Heart left ventricle (tissue), 16 donors: ENCODE measurements around the gene ZNF319. TPM values are rescaled to one million over a fixed set of nuclear protein-coding genes. Genes with fewer than 3 reads are reported as not detected.
A peak's percentile ranks its signal among the peaks of the same experiment; 100 is the strongest.

ENCODE experiments used
- ATAC-seq, 4 donors: fragments of 200-7000 bp; cut with Tn5 transposase; one replicate each; pipeline ENCODE4 v1.9.1; 2020 to 2022; ENCODE audit warnings: moderate library complexity in 4 of 4, mild to moderate bottlenecking in 3 of 4, moderate number of reproducible peaks in 1 of 4
- DNase-seq, 5 donors: peaks; one replicate each; pipeline ENCODE4 v3.0.0-alpha.2; 2020
- H3K27ac ChIP-seq, 12 donors: fragments of 200-600 bp; sonication (generic) in 4 of 12; one replicate each; pipeline versions ENCODE4 v1.5.0 to v1.8.0; 2016 to 2022; ENCODE audit warnings: mild to moderate bottlenecking in 2 of 12
- H3K27me3 ChIP-seq, 9 donors: fragments of 200-600 bp; sonication (generic) in 2 of 9; one replicate each; pipeline versions ENCODE4 v1.5.1 to v1.8.0; 2016 to 2022; ENCODE audit warnings: mild to moderate bottlenecking in 3 of 9
- H3K36me3 ChIP-seq, 9 donors: fragments of 200-600 bp; sonication (generic) in 2 of 9; one replicate each; pipeline versions ENCODE4 v1.5.0 to v1.8.0; 2018 to 2022; ENCODE audit warnings: mild to moderate bottlenecking in 2 of 9
- H3K4me1 ChIP-seq, 12 donors: fragments of 200-600 bp; sonication (generic) in 4 of 12; one replicate each; pipeline versions ENCODE4 v1.5.0 to v1.8.0; 2016 to 2022; ENCODE audit warnings: mild to moderate bottlenecking in 3 of 12
- H3K4me3 ChIP-seq, 12 donors: fragments of 200-600 bp; sonication (generic) in 4 of 12; one replicate each; pipeline versions ENCODE4 v1.5.0 to v1.8.0; 2017 to 2022; ENCODE audit warnings: mild to moderate bottlenecking in 9 of 12, moderate library complexity in 4 of 12
- H3K9me3 ChIP-seq, 12 donors: fragments of 200-600 bp; sonication (generic) in 4 of 12; one replicate each; pipeline versions ENCODE4 v1.5.0 to v1.8.0; 2016 to 2022; ENCODE audit warnings: mild to moderate bottlenecking in 1 of 12
- POLR2A ChIP-seq, 2 donors: fragments of 450-650 bp; IDR thresholded peaks; one replicate each; pipeline ENCODE4 v1.6.1; 2017; ENCODE audit warnings: antibody characterized with exemption in 2 of 2, mild to moderate bottlenecking in 2 of 2, moderate library complexity in 2 of 2
- WGBS, 4 donors: extraction: QIAGEN DNeasy Blood & Tissue Kit in 2 of 4; methylation state at CpG; one replicate each; pipeline versions ENCODE4 v1.1.5 to v1.1.7; 2013 to 2018; 5-methylcytosine and 5-hydroxymethylcytosine counted together
- intact Hi-C, 10 donors: fragments of 100-400 bp; cut with DNase I; formaldehyde crosslinking; loops; one replicate each; pipeline versions ENCODE4 v1.11.1 to v1.14.2; 2022
- polyA plus RNA-seq, 2 donors: library from polyadenylated mRNA; stranded (reverse); fragments of 200-250 nt; gene quantifications; one replicate each; pipeline ENCODE4 v1.2.3, GENCODE V29; 2013
- total RNA-seq, 9 donors: library from RNA; depleted of rRNA in 2 of 9; stranded (reverse); fragments of >200 nt in 2 of 9; fragmentation: NEBNext Ultra II Directional in 3 of 9; extraction: Animal tissue kit (Norgen Biotek cat#: 25700) in 3 of 9; gene quantifications; one replicate each; pipeline versions ENCODE4 v1.1.0 to v1.2.4, GENCODE V29; 2016 to 2023
- TF ChIP-seq, protein P1 (sequence below), 12 donors: fragments of 200-600 bp; sonication (generic) in 4 of 12; IDR thresholded peaks; one replicate each; pipeline versions ENCODE4 v1.5.0 to v1.8.0; 2018 to 2022; ENCODE audit warnings: antibody characterized with exemption in 12 of 12, mild to moderate bottlenecking in 5 of 12
- donor health status: ischemic (EF 13 %, LVEDD 7.1; RV severe dilation, severe dysfunction).
- donor health status: healthy with polysubstance abuse.
- donor health status: DM: no; HTN: yes; CAD: no.
- donor health status: DM: no; HTN: no; CAD: no.
- donor health status: ischemic (EF 25% LVEDD 6.9; RV normal size, moderate dysfunction).
- donor health status: ischemic (EF 25% LVEDD 5.7; RV mildly dilated, moderate dysfunction).
- donor health status: healthy.
- donor health status: DM: yes; HTN: yes; CAD: no.
- donor health status: ischemic (EF 35%, LVEDD 5.7; RV mildly dilated, moderate dysfunction).
- donor health status: nonischemic (EF 11% LVEDD 7.7; RV severe dilation, severe dysfunction).
- donor health status: DM: yes; HTN: yes; CAD: no.
- donor health status: PGD.
- donor health status: ischemic (EF 29% LVEDD 5.4; RV normal size, mild dysfunction).
- donor health status: nonischemic (EF 23%, LVEDD 6.1; RV moderate dilation, normal function).

ZNF319 gene
- total and polyA plus RNA-seq, 11 donors = 5.6 to 10.5 (median 8.6) TPM

DNA sequence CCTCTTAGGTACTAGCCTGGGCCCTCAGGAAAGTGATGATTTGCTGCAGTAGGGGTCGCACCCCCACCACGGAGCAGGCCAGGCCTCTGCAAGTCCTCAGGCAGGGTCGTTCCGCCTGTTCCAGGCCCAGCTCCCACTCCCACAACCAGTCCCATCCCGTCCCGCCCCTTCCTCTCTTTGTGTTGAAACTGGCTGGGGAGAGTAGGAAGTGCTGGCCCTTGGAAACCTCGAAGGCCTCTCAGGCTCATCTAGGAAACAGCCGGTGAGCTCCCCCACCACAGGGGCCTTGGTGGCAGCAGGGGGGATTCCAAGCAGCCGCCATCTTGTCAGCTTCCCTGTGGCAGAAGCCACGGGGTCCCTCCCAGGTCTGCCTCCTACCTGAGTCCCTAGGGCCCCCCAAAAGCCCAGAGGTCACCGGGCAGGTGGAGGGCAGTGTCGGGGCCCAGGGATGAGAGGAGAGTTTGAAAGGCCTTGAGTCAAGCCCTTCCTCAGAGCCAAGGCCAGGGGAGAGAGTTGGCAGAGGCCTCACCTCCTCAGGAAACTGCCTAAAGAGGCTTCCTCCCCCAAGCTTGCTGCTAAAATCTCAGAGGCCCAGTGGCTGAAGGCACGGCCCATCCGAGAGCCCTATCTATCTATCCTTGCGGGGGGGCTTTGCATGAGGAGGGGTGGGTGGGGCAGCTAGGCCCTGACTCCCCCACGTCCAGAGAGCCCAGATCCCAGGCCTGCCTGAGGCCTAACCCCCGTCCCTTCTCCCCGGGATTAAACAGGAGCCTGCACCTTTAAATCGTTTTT, 47.3 kb upstream of the ZNF319 start:
- Histone ChIP-seq H3K4me1 (peaks cover 4 to 55% (median 34%) of the 10 kb centered on the region in 12 donors), H3K27me3 (no peaks in the 10 kb centered on the region), H3K4me3 (no peak overlapping the region), H3K36me3 (peaks cover 0 to 26% (median 23%) of the 10 kb centered on the region in 9 donors), H3K9me3 (no peaks in the 10 kb centered on the region), H3K27ac (peak overlapping the region; percentile 43 to 86 (median 70))
- TF ChIP-seq, protein P1, sequence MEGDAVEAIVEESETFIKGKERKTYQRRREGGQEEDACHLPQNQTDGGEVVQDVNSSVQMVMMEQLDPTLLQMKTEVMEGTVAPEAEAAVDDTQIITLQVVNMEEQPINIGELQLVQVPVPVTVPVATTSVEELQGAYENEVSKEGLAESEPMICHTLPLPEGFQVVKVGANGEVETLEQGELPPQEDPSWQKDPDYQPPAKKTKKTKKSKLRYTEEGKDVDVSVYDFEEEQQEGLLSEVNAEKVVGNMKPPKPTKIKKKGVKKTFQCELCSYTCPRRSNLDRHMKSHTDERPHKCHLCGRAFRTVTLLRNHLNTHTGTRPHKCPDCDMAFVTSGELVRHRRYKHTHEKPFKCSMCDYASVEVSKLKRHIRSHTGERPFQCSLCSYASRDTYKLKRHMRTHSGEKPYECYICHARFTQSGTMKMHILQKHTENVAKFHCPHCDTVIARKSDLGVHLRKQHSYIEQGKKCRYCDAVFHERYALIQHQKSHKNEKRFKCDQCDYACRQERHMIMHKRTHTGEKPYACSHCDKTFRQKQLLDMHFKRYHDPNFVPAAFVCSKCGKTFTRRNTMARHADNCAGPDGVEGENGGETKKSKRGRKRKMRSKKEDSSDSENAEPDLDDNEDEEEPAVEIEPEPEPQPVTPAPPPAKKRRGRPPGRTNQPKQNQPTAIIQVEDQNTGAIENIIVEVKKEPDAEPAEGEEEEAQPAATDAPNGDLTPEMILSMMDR (IDR thresholded peaks at IDR 0.05) = peak in 3 of 12 donors; percentile 13 to 25 (median 22)
- no peak for TF ChIP-seq POLR2A (IDR thresholded peaks at IDR 0.05)
- DNase-seq (peak in 3 of 5 donors; percentile 54 to 63 (median 58)), ATAC-seq (peak; percentile 9 to 71 (median 38))
- intact Hi-C loops = loop anchor here in 1 of 10 donors (5.0 kb wide), 1 partner anchor 35 kb away; no protein-coding TSS in a partner anchor
- WGBS, 4 donors = 50 to 60% (median 55%) methylated on average over 18 to 19 of the region's 19 CpGs

DNA sequence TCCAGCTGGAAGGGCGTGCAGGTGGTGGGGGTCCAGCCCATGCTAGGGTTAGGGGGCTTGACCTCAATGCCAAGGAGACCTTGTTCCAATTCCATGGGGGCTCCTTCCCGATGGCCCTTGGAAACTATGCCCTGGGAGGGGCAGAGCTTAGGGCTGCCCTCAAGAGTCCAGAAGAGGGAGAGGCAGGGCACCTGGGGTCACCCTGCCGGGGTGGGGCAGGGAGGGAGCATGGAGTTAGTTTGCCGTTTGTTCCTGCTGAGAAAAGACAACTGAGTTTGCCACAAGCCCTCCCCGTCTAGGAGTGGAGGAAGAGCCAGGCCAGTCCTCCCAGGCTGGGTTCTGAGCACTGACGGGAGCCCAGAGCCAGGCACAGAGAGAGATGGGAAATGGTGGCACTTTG, 46.5 kb upstream of the ZNF319 start:
- TF ChIP-seq POLR2A (IDR thresholded peaks at IDR 0.05) = no peak
- TF ChIP-seq, protein P1 (IDR thresholded peaks at IDR 0.05) = no peak
- DNase-seq (no peak), ATAC-seq (peak in 3 of 4 donors; percentile 3 to 21 (median 8))
- intact Hi-C loops = loop anchor here in 1 of 10 donors (5.0 kb wide), 1 partner anchor 35 kb away; no protein-coding TSS in a partner anchor
- no peak overlapping the region for H3K4me3 ChIP-seq
- 33 to 49% (median 40%) methylated on average over 5 to 6 of the region's 6 CpGs for WGBS, 4 donors
- no peaks in the 10 kb centered on the region for H3K27me3 ChIP-seq
- H3K9me3 ChIP-seq = no peaks in the 10 kb centered on the region
- H3K4me1 ChIP-seq = peaks cover 4 to 54% (median 34%) of the 10 kb centered on the region in 12 donors
- H3K27ac ChIP-seq = peak overlapping the region in 10 of 12 donors; percentile 3 to 86 (median 71)
- peaks cover 0 to 34% (median 31%) of the 10 kb centered on the region in 9 donors for H3K36me3 ChIP-seq

DNA sequence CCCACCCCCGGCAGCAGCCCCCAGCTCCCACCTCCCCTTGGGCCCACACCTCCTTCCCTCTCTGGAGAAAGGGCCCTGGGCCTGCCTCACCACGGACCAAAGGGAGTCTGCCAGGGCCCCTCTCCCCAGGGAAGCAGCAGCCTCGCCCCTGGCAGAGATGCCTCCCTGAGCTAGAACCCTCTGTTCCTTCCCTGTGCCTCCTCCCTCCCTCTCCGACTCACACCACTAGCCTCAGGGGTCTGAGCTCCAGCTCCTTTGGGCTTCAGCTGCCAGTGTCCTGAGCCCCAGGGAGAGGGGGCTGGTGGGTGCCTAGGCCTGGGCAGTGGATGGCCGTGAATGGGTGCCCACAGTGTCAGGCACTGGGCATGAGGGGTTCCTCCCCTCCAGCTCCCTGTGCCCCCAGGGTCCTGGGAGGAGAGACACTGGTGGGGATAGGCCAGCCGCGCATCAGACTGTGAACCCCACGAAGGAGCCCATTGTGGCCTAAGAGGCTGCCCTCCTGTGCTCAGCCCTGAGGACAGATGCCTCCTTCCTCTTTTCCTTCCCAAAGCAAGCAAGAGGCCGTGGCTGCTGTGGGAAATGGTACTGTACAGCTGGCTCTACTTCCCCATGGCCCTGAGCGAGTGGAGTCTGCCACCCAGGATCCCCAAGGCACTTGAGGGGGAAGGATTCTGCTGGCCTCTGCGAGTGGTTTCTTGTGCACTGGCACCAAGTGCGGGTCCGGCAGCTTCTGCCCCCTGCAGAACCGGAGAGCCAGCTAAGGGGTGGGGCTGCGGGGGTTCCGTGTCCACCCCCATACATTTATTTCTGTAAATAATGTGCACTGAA, 45.8 kb upstream of the ZNF319 start:
- Histone ChIP-seq H3K36me3 (peaks cover 0 to 41% (median 38%) of the 10 kb centered on the region in 9 donors), H3K27ac (peak overlapping the region in 6 of 12 donors; percentile 66 to 86 (median 70))

More for the DNA sequence above, 45.8 kb upstream of the ZNF319 start:
- Histone ChIP-seq H3K4me3 (no peak overlapping the region), H3K27me3 (no peaks in the 10 kb centered on the region), H3K9me3 (no peaks in the 10 kb centered on the region), H3K4me1 (peaks cover 4 to 48% (median 34%) of the 10 kb centered on the region in 12 donors)
- no peak for ATAC-seq
- 60 to 76% (median 71%) methylated on average over 11 to 16 of the region's 16 CpGs for WGBS, 4 donors
- peak in 1 of 5 donors; percentile 58 for DNase-seq
- intact Hi-C loops = loop anchor here in 1 of 10 donors (5.0 kb wide), 1 partner anchor 36 kb away; no protein-coding TSS in a partner anchor
- TF ChIP-seq, protein P1 (IDR thresholded peaks at IDR 0.05) = no peak
- TF ChIP-seq POLR2A (IDR thresholded peaks at IDR 0.05) = no peak
